ENCODE results near the gene TRIM25.

TRIM25 gene

DNA sequence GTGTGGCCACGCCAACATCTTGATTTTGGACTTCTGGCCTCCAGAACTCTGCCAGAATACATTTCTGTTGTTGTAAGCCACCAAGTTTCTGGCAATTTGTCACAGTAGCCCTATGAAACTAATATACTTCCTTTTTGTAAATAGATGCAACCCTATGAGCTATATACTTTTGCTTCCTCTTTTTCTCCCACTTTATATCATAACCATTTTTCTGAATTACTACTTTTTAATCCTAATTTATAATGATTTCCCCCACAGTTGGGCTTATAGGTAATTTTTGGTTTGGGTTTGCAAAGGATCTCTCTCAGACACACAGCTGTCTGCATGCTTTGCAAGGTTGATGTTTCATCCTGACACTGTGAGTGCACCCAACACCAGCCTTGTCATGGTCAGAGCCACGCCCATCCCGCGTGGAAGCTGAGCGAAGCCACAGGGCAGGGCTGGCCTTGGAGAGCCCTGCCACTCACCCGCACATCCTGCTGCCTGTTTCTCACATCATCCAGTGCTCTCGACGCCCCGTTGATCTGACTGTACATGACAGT is 5.8 kb downstream of the TRIM25 start:
- H3K27ac ChIP-seq (ENCODE audit: low read depth, low read length) = no peak overlapping the region
- H3K4me3 ChIP-seq (ENCODE audit: low read depth, low read length) = no peak overlapping the region
- peaks cover 51% of the 10 kb centered on the region for H3K36me3 ChIP-seq (ENCODE audit: control insufficient read depth, insufficient read depth, low read length)
- peaks cover 12% of the 10 kb centered on the region for H3K27me3 ChIP-seq (ENCODE audit: control insufficient read depth, insufficient read depth, low read length)
- no peak overlapping the region for H3K9ac ChIP-seq (ENCODE audit: low read length)
- peaks cover 8% of the 10 kb centered on the region for H3K4me1 ChIP-seq (ENCODE audit: control insufficient read depth, insufficient read depth, low read length)
- 0 out of 2 replicates have a peak, but pooled peaks cover 2% of the 10 kb centered on the region for H3K9me3 ChIP-seq (ENCODE audit: control insufficient read depth, insufficient read depth, low read depth, low read length)

DNA sequence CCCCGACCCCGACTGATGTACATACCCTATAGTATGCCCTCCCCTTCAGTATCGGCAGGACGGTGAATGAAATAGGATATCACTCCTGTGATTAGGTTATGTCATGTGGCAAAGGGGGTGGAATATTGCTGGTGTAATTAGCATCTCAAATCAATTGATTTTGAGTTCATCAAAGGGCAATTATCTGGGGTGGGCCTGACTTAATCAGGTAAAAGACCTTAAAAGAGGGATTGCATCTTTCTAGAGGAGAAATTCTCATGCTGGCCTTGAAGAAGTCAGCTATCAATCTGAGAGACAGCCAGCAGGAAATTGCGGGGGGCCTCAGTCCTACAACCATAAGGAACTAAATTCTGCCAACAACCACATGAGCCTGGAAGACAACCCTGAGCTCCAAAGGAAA is 10.3 kb downstream of the TRIM25 start:
- Histone ChIP-seq H3K27ac (ENCODE audit: low read depth, low read length) (no peak overlapping the region), H3K36me3 (ENCODE audit: control insufficient read depth, insufficient read depth, low read length) (peaks cover 83% of the 10 kb centered on the region), H3K4me1 (ENCODE audit: control insufficient read depth, insufficient read depth, low read length) (no peaks in the 10 kb centered on the region), H3K27me3 (ENCODE audit: control insufficient read depth, insufficient read depth, low read length) (no peaks in the 10 kb centered on the region), H3K9ac (ENCODE audit: low read length) (no peak overlapping the region), H3K9me3 (ENCODE audit: control insufficient read depth, insufficient read depth, low read depth, low read length) (0 out of 2 replicates have a peak, but pooled peaks cover 2% of the 10 kb centered on the region), H3K4me3 (ENCODE audit: low read depth, low read length) (no peak overlapping the region)

DNA sequence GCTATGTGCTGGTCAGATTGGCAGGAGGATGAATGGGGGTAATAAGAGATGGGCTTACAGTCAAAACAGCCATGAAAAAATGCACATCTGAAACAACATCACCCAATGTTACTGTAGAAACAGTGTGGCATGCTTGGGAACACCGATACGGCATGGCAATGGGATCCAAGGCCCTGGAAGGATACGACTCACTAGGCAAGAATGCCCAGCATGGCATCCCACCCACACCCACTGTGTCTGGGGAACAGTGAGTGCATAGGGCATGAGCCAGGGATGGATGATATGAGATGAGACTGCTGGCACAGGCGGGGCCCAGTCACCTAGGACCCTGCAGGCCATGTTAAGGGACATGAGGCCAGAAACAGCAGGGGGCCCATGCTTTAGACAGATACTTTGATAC is 11.5 kb downstream of the TRIM25 start:
- Histone ChIP-seq H3K9me3 (ENCODE audit: control insufficient read depth, insufficient read depth, low read depth, low read length) (0 out of 2 replicates have a peak, but pooled peaks cover 2% of the 10 kb centered on the region), H3K4me1 (ENCODE audit: control insufficient read depth, insufficient read depth, low read length) (no peaks in the 10 kb centered on the region), H3K27ac (ENCODE audit: low read depth, low read length) (no peak overlapping the region), H3K27me3 (ENCODE audit: control insufficient read depth, insufficient read depth, low read length) (no peaks in the 10 kb centered on the region), H3K9ac (ENCODE audit: low read length) (no peak overlapping the region), H3K36me3 (ENCODE audit: control insufficient read depth, insufficient read depth, low read length) (peaks cover 82% of the 10 kb centered on the region), H3K4me3 (ENCODE audit: low read depth, low read length) (no peak overlapping the region)

DNA sequence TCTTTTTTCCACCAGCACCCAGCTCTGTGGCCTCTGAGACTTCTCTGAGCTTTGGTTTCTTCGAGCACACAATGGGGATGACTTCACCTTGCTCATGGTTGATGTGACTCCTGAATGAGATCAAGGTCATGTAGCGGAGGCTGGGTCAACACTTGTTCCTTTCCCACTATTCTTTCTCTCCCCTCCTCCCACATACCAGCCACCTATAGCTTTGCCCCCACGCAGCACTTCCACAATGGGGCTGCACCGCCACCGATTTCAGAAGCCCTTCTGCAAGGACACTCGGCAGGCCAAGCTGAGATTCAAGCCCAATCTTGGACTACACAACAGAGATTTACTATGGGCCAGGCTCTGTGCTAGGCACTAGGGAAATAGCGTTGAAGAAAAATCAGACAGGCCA is 14.4 kb downstream of the TRIM25 start:
- Histone ChIP-seq H3K27ac (ENCODE audit: low read depth, low read length) (no peak overlapping the region), H3K9me3 (ENCODE audit: control insufficient read depth, insufficient read depth, low read depth, low read length) (0 out of 2 replicates have a peak, but pooled peaks cover 2% of the 10 kb centered on the region), H3K4me1 (ENCODE audit: control insufficient read depth, insufficient read depth, low read length) (peaks cover 5% of the 10 kb centered on the region; the same call in 1 of the 2 replicates), H3K4me3 (ENCODE audit: low read depth, low read length) (no peak overlapping the region), H3K36me3 (ENCODE audit: control insufficient read depth, insufficient read depth, low read length) (peaks cover 79% of the 10 kb centered on the region), H3K9ac (ENCODE audit: low read length) (no peak overlapping the region), H3K27me3 (ENCODE audit: control insufficient read depth, insufficient read depth, low read length) (no peaks in the 10 kb centered on the region)

DNA sequence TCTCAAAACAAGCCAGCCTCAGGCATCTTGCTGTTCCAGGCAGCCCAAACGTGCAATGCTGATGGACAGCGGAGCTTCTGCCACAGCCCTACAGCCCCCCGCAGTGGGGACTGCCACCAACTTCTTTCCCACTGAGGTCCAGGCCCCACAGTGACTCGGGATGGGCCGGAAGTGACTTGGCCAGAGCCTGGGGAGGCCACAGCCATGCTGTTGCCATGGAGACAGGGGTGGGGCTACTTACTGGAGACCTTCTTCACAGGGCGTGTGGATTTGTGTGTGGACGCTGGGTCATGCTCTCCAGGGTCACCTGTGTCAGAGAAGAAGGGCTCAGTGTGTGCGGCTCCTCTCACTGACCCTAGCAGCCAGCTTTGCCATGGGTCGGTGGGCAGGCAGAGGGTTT is 15.0 kb downstream of the TRIM25 start:
- no peaks in the 10 kb centered on the region for H3K27me3 ChIP-seq (ENCODE audit: control insufficient read depth, insufficient read depth, low read length)
- H3K9ac ChIP-seq (ENCODE audit: low read length) = no peak overlapping the region
- H3K4me3 ChIP-seq (ENCODE audit: low read depth, low read length) = no peak overlapping the region
- H3K9me3 ChIP-seq (ENCODE audit: control insufficient read depth, insufficient read depth, low read depth, low read length) = 0 out of 2 replicates have a peak, but pooled peaks cover 2% of the 10 kb centered on the region
- peaks cover 5% of the 10 kb centered on the region; the same call in 1 of the 2 replicates for H3K4me1 ChIP-seq (ENCODE audit: control insufficient read depth, insufficient read depth, low read length)
- H3K27ac ChIP-seq (ENCODE audit: low read depth, low read length) = no peak overlapping the region
- peaks cover 74% of the 10 kb centered on the region for H3K36me3 ChIP-seq (ENCODE audit: control insufficient read depth, insufficient read depth, low read length)

DNA sequence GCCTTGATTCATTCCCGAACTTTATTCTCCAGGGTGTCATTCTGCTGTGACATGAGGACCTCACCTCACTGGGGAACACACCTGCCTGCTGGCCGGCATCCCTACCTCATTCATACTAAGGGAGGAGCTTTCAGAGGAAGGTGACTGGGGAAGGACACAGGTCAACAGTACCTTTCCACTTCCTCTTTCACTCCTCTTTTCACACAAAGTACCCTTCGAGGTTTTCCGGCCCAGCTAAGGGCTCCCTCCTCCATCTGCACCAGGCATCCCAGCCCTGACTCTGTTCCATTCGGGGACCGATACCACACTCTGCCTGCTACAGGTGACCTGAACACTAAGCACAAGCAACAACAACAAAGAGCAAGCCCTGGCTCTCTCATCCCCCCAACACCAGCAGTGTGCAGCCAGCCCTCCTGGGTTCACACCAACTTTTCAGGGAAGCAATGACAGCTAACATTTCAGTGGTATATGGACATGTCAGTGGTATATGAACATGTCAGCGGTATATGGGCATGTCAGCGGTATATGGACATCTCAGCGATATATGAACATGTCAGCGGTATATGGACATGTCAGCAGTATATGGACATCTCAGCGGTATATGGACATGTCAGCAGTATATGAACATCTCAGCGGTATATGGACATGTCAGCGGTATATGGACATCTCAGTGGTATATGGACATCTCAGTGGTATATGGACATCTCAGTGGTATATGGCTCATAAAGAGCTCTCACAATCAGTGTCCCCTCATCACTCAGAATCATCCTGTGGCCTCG is 16.0 kb downstream of the TRIM25 start:
- no peak overlapping the region for H3K4me3 ChIP-seq (ENCODE audit: low read depth, low read length)
- H3K9ac ChIP-seq (ENCODE audit: low read length) = no peak overlapping the region
- H3K27me3 ChIP-seq (ENCODE audit: control insufficient read depth, insufficient read depth, low read length) = no peaks in the 10 kb centered on the region
- peaks cover 5% of the 10 kb centered on the region; the same call in 1 of the 2 replicates for H3K4me1 ChIP-seq (ENCODE audit: control insufficient read depth, insufficient read depth, low read length)
- H3K36me3 ChIP-seq (ENCODE audit: control insufficient read depth, insufficient read depth, low read length) = peaks cover 74% of the 10 kb centered on the region
- no peak overlapping the region for H3K27ac ChIP-seq (ENCODE audit: low read depth, low read length)
- H3K9me3 ChIP-seq (ENCODE audit: control insufficient read depth, insufficient read depth, low read depth, low read length) = no peaks in the 10 kb centered on the region

DNA sequence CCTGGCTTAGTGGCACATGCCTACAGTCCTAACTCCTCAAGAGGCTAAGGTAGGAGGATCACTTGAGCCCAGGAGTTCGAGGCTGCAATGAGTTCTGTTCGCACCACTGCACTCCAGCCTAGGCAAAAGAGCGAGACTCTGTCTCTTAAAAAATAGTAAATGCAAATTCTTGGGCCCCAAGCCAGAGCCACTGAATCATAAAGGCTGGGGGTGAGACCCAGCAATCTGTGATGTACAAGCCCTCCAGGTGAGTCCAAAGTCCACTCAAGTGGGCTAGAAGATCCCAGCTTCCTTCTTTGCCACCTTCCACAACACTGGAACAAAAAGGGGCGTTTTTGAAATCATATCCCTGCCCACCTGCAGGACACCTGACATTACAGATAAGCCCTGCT is 16.9 kb downstream of the TRIM25 start:
- no peak overlapping the region for H3K9ac ChIP-seq (ENCODE audit: low read length)
- H3K27me3 ChIP-seq (ENCODE audit: control insufficient read depth, insufficient read depth, low read length) = no peaks in the 10 kb centered on the region
- H3K27ac ChIP-seq (ENCODE audit: low read depth, low read length) = no peak overlapping the region
- H3K4me3 ChIP-seq (ENCODE audit: low read depth, low read length) = no peak overlapping the region
- peaks cover 74% of the 10 kb centered on the region for H3K36me3 ChIP-seq (ENCODE audit: control insufficient read depth, insufficient read depth, low read length)
- peaks cover 5% of the 10 kb centered on the region; the same call in 1 of the 2 replicates for H3K4me1 ChIP-seq (ENCODE audit: control insufficient read depth, insufficient read depth, low read length)
- no peaks in the 10 kb centered on the region for H3K9me3 ChIP-seq (ENCODE audit: control insufficient read depth, insufficient read depth, low read depth, low read length)

DNA sequence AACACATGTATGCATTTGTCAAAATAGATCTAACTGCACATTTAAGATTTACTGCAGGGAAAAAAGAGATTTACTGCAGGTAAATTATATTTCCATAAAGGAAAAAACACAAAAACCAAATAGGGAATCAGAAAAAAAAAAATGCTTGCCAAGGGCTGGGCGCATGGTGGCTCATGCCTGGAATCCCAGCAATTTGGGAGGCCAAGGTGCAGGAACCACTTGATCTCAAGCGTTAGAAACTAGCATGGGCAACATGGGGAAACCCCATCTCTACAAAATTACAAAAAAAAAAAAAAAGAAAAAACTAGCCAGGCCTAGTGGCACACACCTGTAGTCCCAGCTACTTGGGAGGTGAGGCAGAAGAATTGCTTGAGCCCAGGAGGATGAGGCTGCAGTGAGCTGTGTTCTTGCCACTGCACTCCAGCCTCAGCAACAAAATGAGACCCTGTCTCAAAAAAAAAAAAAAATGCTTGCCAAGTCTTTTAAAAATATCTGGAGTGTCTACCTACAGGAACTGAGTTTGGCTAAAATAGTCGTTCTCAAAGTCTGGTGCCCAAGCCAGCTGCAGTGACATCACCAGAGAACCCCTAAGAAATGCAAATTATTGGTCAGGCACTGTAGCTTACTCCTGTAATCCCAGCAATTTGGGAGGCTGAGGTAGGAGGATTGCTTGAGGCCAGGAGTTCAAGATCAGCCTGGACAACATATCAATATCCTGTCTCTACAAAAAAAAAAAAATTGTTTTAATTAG is 17.5 kb downstream of the TRIM25 start:
- no peaks in the 10 kb centered on the region for H3K27me3 ChIP-seq (ENCODE audit: control insufficient read depth, insufficient read depth, low read length)
- H3K9me3 ChIP-seq (ENCODE audit: control insufficient read depth, insufficient read depth, low read depth, low read length) = no peaks in the 10 kb centered on the region
- H3K9ac ChIP-seq (ENCODE audit: low read length) = no peak overlapping the region
- H3K36me3 ChIP-seq (ENCODE audit: control insufficient read depth, insufficient read depth, low read length) = peaks cover 74% of the 10 kb centered on the region
- H3K4me1 ChIP-seq (ENCODE audit: control insufficient read depth, insufficient read depth, low read length) = peaks cover 5% of the 10 kb centered on the region; the same call in 1 of the 2 replicates
- H3K27ac ChIP-seq (ENCODE audit: low read depth, low read length) = no peak overlapping the region
- H3K4me3 ChIP-seq (ENCODE audit: low read depth, low read length) = no peak overlapping the region

DNA sequence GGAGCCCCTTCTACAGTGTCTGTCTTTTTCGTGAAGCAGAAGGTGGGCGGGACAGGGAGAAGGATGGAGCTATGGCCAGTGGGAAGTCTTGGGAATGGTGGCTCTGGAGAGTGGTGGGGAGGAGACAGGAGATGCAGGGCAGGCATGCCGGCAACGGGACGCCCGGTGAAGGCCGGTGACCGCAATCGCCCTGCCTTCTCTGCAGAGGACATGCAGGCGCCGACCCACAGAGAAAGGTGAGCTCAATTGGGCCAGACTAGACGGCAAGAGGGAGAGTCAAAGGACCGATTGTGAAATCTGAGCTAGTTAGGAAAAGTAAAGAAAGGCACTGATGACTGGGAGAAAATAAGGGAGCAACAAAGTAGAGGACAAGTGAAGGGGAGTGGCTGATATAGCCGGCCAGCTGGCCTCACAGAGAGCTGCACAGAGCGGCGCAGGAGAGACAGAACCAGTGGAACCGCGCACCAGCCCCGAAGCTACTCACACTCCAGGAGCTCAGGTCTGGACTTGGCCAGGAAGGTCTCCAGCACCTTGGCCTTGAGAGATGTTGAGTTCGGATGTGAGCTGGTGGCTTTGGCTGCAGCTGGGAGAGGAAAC is 18.9 kb downstream of the TRIM25 start:
- H3K4me3 ChIP-seq (ENCODE audit: low read depth, low read length) = no peak overlapping the region
- H3K27me3 ChIP-seq (ENCODE audit: control insufficient read depth, insufficient read depth, low read length) = no peaks in the 10 kb centered on the region
- peaks cover 5% of the 10 kb centered on the region; the same call in 1 of the 2 replicates for H3K4me1 ChIP-seq (ENCODE audit: control insufficient read depth, insufficient read depth, low read length)
- H3K36me3 ChIP-seq (ENCODE audit: control insufficient read depth, insufficient read depth, low read length) = peaks cover 72% of the 10 kb centered on the region
- H3K9ac ChIP-seq (ENCODE audit: low read length) = no peak overlapping the region
- H3K9me3 ChIP-seq (ENCODE audit: control insufficient read depth, insufficient read depth, low read depth, low read length) = no peaks in the 10 kb centered on the region
- H3K27ac ChIP-seq (ENCODE audit: low read depth, low read length) = no peak overlapping the region

DNA sequence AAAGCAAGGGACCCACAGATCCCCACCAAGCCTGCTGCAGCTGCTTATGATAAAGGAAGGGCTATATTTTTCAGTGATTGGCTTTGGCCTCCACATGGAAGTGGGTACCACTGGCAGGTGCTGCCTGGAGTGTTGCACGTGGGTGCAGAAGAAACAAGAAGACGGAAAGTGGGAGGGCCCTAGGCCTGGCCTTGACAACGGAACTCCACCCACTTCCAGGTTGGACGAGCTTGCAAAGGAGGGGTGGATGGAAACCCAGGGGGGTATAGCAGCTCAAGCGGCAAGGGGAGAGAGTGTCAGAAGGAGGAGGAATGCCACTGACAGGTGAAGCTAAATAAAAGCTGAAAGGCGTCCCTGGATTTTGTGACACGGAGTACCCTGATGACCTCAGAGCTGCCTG is 20.3 kb downstream of the TRIM25 start:
- Histone ChIP-seq H3K4me1 (ENCODE audit: control insufficient read depth, insufficient read depth, low read length) (peaks cover 5% of the 10 kb centered on the region; the same call in 1 of the 2 replicates), H3K27me3 (ENCODE audit: control insufficient read depth, insufficient read depth, low read length) (no peaks in the 10 kb centered on the region), H3K36me3 (ENCODE audit: control insufficient read depth, insufficient read depth, low read length) (peaks cover 66% of the 10 kb centered on the region), H3K9me3 (ENCODE audit: control insufficient read depth, insufficient read depth, low read depth, low read length) (peaks cover 8% of the 10 kb centered on the region), H3K9ac (ENCODE audit: low read length) (no peak overlapping the region), H3K27ac (ENCODE audit: low read depth, low read length) (no peak overlapping the region), H3K4me3 (ENCODE audit: low read depth, low read length) (no peak overlapping the region)

Measured in HUES6 (cell line).